H1 (cell line): Measurements from ENCODE around the gene LMAN1L. TPM values are rescaled to one million over a fixed set of nuclear protein-coding genes. Genes with fewer than 3 reads are reported as not detected.
A peak's percentile ranks its signal among the peaks of the same experiment; 100 is the strongest.

Experiments
- CTCF ChIA-PET: fragments of 300-600 bp; sonication (Branson Sonifier 250); formaldehyde crosslinking; loops from one replicate; lab custom pipeline; 2021; ENCODE audit not compliant: partially characterized antibody; lab: Charles Lee
- POLR2A ChIA-PET: fragments of 300-600 bp; sonication (Branson Sonifier 250); formaldehyde crosslinking; loops from one replicate; lab custom pipeline; 2021; ENCODE audit warnings: inconsistent platforms; ENCODE audit not compliant: partially characterized antibody; lab: Charles Lee
- DNase-seq, 2 experiments: peaks; one replicate each; pipeline versions ENCODE4 v3.0.0 to v3.0.0-alpha.2; 2010 to 2022; ENCODE audit warnings: low spot score in 2 of 2, low read depth in 1 of 2, mixed read lengths in 1 of 2
- FAIRE-seq: peaks from 2 replicates; lab custom pipeline; 2011; peaks lifted over from hg19 to GRCh38; lab: Jason Lieb, UNC
- H2AFZ ChIP-seq: 2 replicates; pipeline ENCODE4 v1.8.1; 2012; ENCODE audit warnings: low read length, inconsistent platforms
- H2AK5ac ChIP-seq: 2 replicates; pipeline ENCODE4 v1.6.1; 2013; ENCODE audit warnings: low read depth, low read length
- H2BK120ac ChIP-seq: replicated peaks from 2 replicates; pipeline ENCODE3; 2013; ENCODE audit warnings: low read depth, low read length, inconsistent platforms
- H2BK12ac ChIP-seq: 2 replicates; pipeline ENCODE4 v1.6.1; 2013; ENCODE audit warnings: low read depth, low read length
- H2BK15ac ChIP-seq: 2 replicates; pipeline ENCODE4 v1.6.1; 2013; ENCODE audit warnings: low read length
- H2BK20ac ChIP-seq: 2 replicates; pipeline ENCODE4 v1.6.1; 2013; ENCODE audit warnings: low read length
- H2BK5ac ChIP-seq: 2 replicates; pipeline ENCODE4 v1.6.1; 2013; ENCODE audit warnings: low read depth, low read length
- H3K14ac ChIP-seq: 2 replicates; pipeline ENCODE4 v1.6.1; 2013; ENCODE audit warnings: inconsistent platforms; ENCODE audit not compliant: insufficient read length
- H3K18ac ChIP-seq: 2 replicates; pipeline ENCODE4 v1.6.1; 2013; ENCODE audit warnings: low read length; ENCODE audit errors: extremely low read depth
- H3K23ac ChIP-seq: 2 replicates; pipeline ENCODE4 v1.6.1; 2013; ENCODE audit warnings: inconsistent platforms; ENCODE audit not compliant: insufficient read length
- H3K23me2 ChIP-seq: 2 replicates; pipeline ENCODE4 v1.6.1; 2013; ENCODE audit warnings: low read depth, low read length
- H3K27ac ChIP-seq: 2 replicates; pipeline ENCODE4 v1.6.1; 2011; ENCODE audit warnings: low read depth, low read length, inconsistent platforms
- H3K27me3 ChIP-seq, 4 experiments: replicated peaks in 1 of 4; 1 replicate in 1 of 4; 2 replicates in 3 of 4; pipeline versions ENCODE4 v1.6.1 to v1.8.1; 2011 to 2013; ENCODE audit warnings: low read length in 3 of 4, mild to moderate bottlenecking in 3 of 4, inconsistent platforms in 2 of 4, mixed read lengths in 2 of 4, moderate library complexity in 1 of 4; ENCODE audit not compliant: control insufficient read depth in 3 of 4, insufficient read depth in 3 of 4; ENCODE audit errors: extremely low read depth in 1 of 4
- H3K36me3 ChIP-seq, 4 experiments: 2 replicates each; pipeline versions ENCODE4 v1.6.1 to v1.8.1; 2011 to 2013; ENCODE audit warnings: mild to moderate bottlenecking in 4 of 4, low read length in 3 of 4, moderate library complexity in 2 of 4, control low read depth in 1 of 4, inconsistent platforms in 1 of 4; ENCODE audit not compliant: insufficient read depth in 4 of 4, control insufficient read depth in 2 of 4
- H3K4ac ChIP-seq: replicated peaks from 2 replicates; pipeline ENCODE3; 2013; ENCODE audit warnings: low read length, low read depth, mixed read lengths, inconsistent platforms; ENCODE audit not compliant: insufficient read length
- H3K4me1 ChIP-seq, 4 experiments: replicated peaks in 1 of 4; 1 replicate in 1 of 4; 2 replicates in 3 of 4; pipeline versions ENCODE4 v1.6.1 to v1.8.1; 2011 to 2013; ENCODE audit warnings: low read length in 3 of 4, inconsistent platforms in 2 of 4, mixed read lengths in 1 of 4; ENCODE audit not compliant: insufficient read depth in 4 of 4, control insufficient read depth in 3 of 4
- H3K4me2 ChIP-seq, 2 experiments: 2 replicates each; pipeline versions ENCODE4 v1.6.1 to v1.8.1; 2011 to 2013; ENCODE audit warnings: low read depth in 2 of 2, low read length in 2 of 2, control low read depth in 1 of 2, inconsistent platforms in 1 of 2, mild to moderate bottlenecking in 1 of 2; ENCODE audit not compliant: insufficient read depth in 1 of 2
- H3K4me3 ChIP-seq, 4 experiments: fragments of 200-600, 300-600 bp in 1 of 4; sonication (generic), shearing (Covaris generic), sonication (Bioruptor Twin) in 1 of 4; 2 replicates each; pipeline versions ENCODE4 v1.5.1 to v1.8.1; 2011 to 2016; ENCODE audit warnings: low read length in 4 of 4, low read depth in 3 of 4, control low read depth in 2 of 4, inconsistent platforms in 2 of 4, mild to moderate bottlenecking in 2 of 4, mixed read lengths in 1 of 4, moderate library complexity in 1 of 4; ENCODE audit not compliant: insufficient read depth in 2 of 4; ENCODE audit errors: extremely low read depth in 1 of 4
- H3K56ac ChIP-seq: replicated peaks from 2 replicates; pipeline ENCODE3; 2013; ENCODE audit warnings: low read depth, mild to moderate bottlenecking, mixed read lengths, low read length, inconsistent platforms; ENCODE audit not compliant: insufficient read length
- H3K79me1 ChIP-seq: 2 replicates; pipeline ENCODE4 v1.6.1; 2013; ENCODE audit warnings: low read depth, low read length, control low read depth
- H3K79me2 ChIP-seq, 2 experiments: 2 replicates each; pipeline versions ENCODE4 v1.6.1 to v1.8.1; 2012 to 2013; ENCODE audit warnings: low read length in 2 of 2, mild to moderate bottlenecking in 2 of 2, inconsistent platforms in 1 of 2; ENCODE audit not compliant: insufficient read depth in 2 of 2, control insufficient read depth in 1 of 2
- H3K9ac ChIP-seq, 4 experiments: replicated peaks in 1 of 4; 1 replicate in 1 of 4; 2 replicates in 3 of 4; pipeline versions ENCODE4 v1.6.1 to v1.8.1; 2011 to 2013; ENCODE audit warnings: low read depth in 3 of 4, low read length in 3 of 4, control low read depth in 2 of 4, mild to moderate bottlenecking in 2 of 4, moderate library complexity in 2 of 4, inconsistent platforms in 1 of 4; ENCODE audit errors: extremely low read depth in 1 of 4
- H3K9me3 ChIP-seq, 2 experiments: 2 replicates each; pipeline versions ENCODE4 v1.6.1 to v1.8.1; 2012 to 2013; ENCODE audit warnings: mild to moderate bottlenecking in 2 of 2, moderate library complexity in 2 of 2, control low read depth in 1 of 2, inconsistent platforms in 1 of 2, low read depth in 1 of 2, low read length in 1 of 2, mixed read lengths in 1 of 2; ENCODE audit not compliant: insufficient read depth in 2 of 2
- H4K20me1 ChIP-seq, 2 experiments: replicated peaks in 1 of 2; 2 replicates each; pipeline versions ENCODE3 to v1.8.1; 2011 to 2013; ENCODE audit warnings: inconsistent platforms in 2 of 2, low read length in 2 of 2, mild to moderate bottlenecking in 1 of 2; ENCODE audit not compliant: insufficient read depth in 2 of 2, control insufficient read depth in 1 of 2
- H4K5ac ChIP-seq: 2 replicates; pipeline ENCODE4 v1.6.1; 2013; ENCODE audit warnings: low read length, low read depth, mixed read lengths, inconsistent platforms; ENCODE audit not compliant: insufficient read length
- H4K8ac ChIP-seq: 2 replicates; pipeline ENCODE4 v1.8.0; 2013; ENCODE audit warnings: mild to moderate bottlenecking, moderate library complexity, low read length, inconsistent platforms; ENCODE audit not compliant: insufficient read depth; ENCODE audit errors: extremely low read depth
- H4K91ac ChIP-seq: replicated peaks from 2 replicates; pipeline ENCODE3; 2013; ENCODE audit warnings: low read length, mixed read lengths, inconsistent platforms; ENCODE audit not compliant: insufficient read length
- HDAC6 ChIP-seq: IDR thresholded peaks from one replicate; pipeline ENCODE4 v1.7.1; 2012; ENCODE audit warnings: low read depth, mild to moderate bottlenecking, inconsistent platforms, low read length, moderate library complexity
- RAD21 ChIP-seq, 2 experiments: IDR thresholded peaks in 1 of 2; conservative IDR thresholded peaks in 1 of 2; 2 replicates each; pipeline ENCODE4 v1.6.1; 2011; ENCODE audit warnings: low read depth in 2 of 2, low read length in 2 of 2, improper control_type of control experiment in 1 of 2, inconsistent platforms in 1 of 2, mild to moderate bottlenecking in 1 of 2, moderate library complexity in 1 of 2
- WGBS, 2 experiments: shearing (Covaris generic) in 1 of 2; methylation state at CpG; one replicate each; pipeline versions ENCODE4 v1.1.6 to v1.1.7; 2013 to 2015; ENCODE audit warnings: low lambda C conversion rate in 2 of 2, mixed read lengths in 2 of 2, inconsistent platforms in 1 of 2, low coverage in 1 of 2, missing lambda C conversion rate in 1 of 2; ENCODE audit not compliant: insufficient replicate concordance in 2 of 2, insufficient coverage in 1 of 2, insufficient read length in 1 of 2; ENCODE audit errors: extremely low coverage in 1 of 2, missing lambda C conversion rate in 1 of 2; 5-methylcytosine and 5-hydroxymethylcytosine counted together
- polyA plus RNA-seq, 7 experiments: library from polyadenylated mRNA; depleted of rRNA in 3 of 7; stranded (reverse) in 5 of 7; unstranded in 2 of 7; fragments of >200 nt in 5 of 7; fragments of 200-250 nt in 2 of 7; gene quantifications; 1 replicate in 5 of 7; 2 replicates in 1 of 7; 4 replicates in 1 of 7; pipeline versions ENCODE4 v1.2.1 to v1.2.3, GENCODE V29; 2011 to 2013; ENCODE audit warnings: missing spikeins in 2 of 7, mixed read lengths in 2 of 7
- total RNA-seq: library from RNA; stranded (reverse); fragmentation: NEBNext Ultra II Directional; extraction: Animal tissue kit (Norgen Biotek cat#: 25700); gene quantifications from 2 replicates; pipeline ENCODE4 v1.2.1, GENCODE V29; 2021
- TF ChIP-seq, protein P1 (sequence below), 3 experiments: IDR thresholded peaks; 1 replicate in 2 of 3; 2 replicates in 1 of 3; pipeline versions ENCODE4 v1.5.1 to v1.6.1; 2011; ENCODE audit warnings: low read length in 3 of 3, mild to moderate bottlenecking in 3 of 3, inconsistent platforms in 2 of 3, low read depth in 1 of 3, moderate library complexity in 1 of 3; ENCODE audit not compliant: insufficient read depth in 1 of 3; ENCODE audit errors: control extremely low read depth in 1 of 3

LMAN1L gene
- total and polyA plus RNA-seq, 2 of the 8 experiments (the other 6 are each of a cell fraction or from before 2014, with no cell fraction given), result not detected

DNA sequence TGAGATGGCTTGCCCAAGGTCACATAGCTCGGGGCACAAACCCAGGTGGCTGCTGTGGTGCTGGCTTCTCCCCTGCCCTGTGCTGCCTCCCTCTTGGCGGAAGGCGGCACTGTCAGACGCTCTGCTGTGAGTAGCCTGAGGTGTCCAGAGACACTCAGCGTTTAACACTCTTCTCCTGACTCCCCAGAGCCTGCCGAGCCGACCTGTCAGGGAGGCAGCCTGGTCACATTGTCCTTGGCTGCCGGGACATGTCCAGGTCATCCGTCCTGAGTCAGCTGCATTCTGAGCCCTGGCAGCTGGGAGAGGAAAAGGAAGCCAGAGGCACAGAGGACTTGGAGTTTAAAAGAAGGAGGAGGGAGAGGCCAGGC, 4.7 kb downstream of the LMAN1L start:
- Histone ChIP-seq H3K56ac (no peak overlapping the region), H3K9me3 (no peaks in the 10 kb centered on the region), H2BK5ac (no peak overlapping the region; the same call in 1 of the 2 replicates), H2AFZ (no peak overlapping the region), H3K79me1 (no peaks in the 10 kb centered on the region), H3K23ac (no peak overlapping the region), H3K23me2 (0 out of 2 replicates have a peak, but pooled peaks cover 2% of the 10 kb centered on the region), H4K20me1 (no peaks in the 10 kb centered on the region), H3K4ac (no peak overlapping the region), H3K27me3 (no peaks in the 10 kb centered on the region), H3K18ac (no peak overlapping the region), H3K4me2 (no peak overlapping the region), H4K91ac (no peak overlapping the region), H3K27ac (no peak overlapping the region), H3K9ac (no peak overlapping the region), H3K14ac (no peak overlapping the region), H3K79me2 (no peaks in the 10 kb centered on the region), H4K8ac (no peak overlapping the region), H2BK15ac (no peak overlapping the region), H2AK5ac (no peak overlapping the region), H3K36me3 (no peaks in the 10 kb centered on the region), H3K4me1 (peaks cover 0 to 12% (median 6%) of the 10 kb centered on the region in 4 experiments; a peak in 6 of 7 replicates), H3K4me3 (no peak overlapping the region), H4K5ac (no peak overlapping the region), H2BK20ac (no peak overlapping the region), H2BK120ac (no peak overlapping the region), H2BK12ac (no peak overlapping the region)
- ChIA-PET POLR2A (interaction anchor here (0.7 to 3.1 kb wide), 5 partner anchors 9 to 189 kb away, joined by 3 to 7 read pairs (median 3); partner anchors contain the start of gene CPLX3), CTCF (interaction anchor here (0.7 to 15.7 kb wide), 15 partner anchors 11 to 196 kb away, joined by 3 to 135 read pairs (median 7); no protein-coding TSS in a partner anchor)
- FAIRE-seq (no peak), DNase-seq (no peak)
- TF ChIP-seq HDAC6, result no peak
- TF ChIP-seq RAD21 (IDR thresholded peaks at IDR 0.05 in 1 of 2, conservative IDR thresholded peaks at IDR 0.05 in 1 of 2; ENCODE audit: low read depth in 2 of 2, low read length in 2 of 2), result peak in 1 of 2 experiments; percentile 26; a peak in 1 of 4 replicates
- TF ChIP-seq, protein P1, sequence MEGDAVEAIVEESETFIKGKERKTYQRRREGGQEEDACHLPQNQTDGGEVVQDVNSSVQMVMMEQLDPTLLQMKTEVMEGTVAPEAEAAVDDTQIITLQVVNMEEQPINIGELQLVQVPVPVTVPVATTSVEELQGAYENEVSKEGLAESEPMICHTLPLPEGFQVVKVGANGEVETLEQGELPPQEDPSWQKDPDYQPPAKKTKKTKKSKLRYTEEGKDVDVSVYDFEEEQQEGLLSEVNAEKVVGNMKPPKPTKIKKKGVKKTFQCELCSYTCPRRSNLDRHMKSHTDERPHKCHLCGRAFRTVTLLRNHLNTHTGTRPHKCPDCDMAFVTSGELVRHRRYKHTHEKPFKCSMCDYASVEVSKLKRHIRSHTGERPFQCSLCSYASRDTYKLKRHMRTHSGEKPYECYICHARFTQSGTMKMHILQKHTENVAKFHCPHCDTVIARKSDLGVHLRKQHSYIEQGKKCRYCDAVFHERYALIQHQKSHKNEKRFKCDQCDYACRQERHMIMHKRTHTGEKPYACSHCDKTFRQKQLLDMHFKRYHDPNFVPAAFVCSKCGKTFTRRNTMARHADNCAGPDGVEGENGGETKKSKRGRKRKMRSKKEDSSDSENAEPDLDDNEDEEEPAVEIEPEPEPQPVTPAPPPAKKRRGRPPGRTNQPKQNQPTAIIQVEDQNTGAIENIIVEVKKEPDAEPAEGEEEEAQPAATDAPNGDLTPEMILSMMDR (IDR thresholded peaks at IDR 0.05; ENCODE audit: control extremely low read depth in 1 of 3, insufficient read depth in 1 of 3, low read depth in 1 of 3, low read length in 3 of 3), result peak in 2 of 3 experiments; percentile 35 to 41; a peak in 3 of 4 replicates
- WGBS, 2 experiments, result 73% methylated on average over 9 of the region's 9 CpGs; no CpG with 5 or more reads in 1 of the 2 experiments
